HUES64 (cell line): ENCODE data around the gene PKHD1.
"Not testable (repeated sequence)": the region's sequence is repeated elsewhere in the genome, so short reads cannot be mapped to it uniquely, and the experiment has no call there.

ENCODE experiments used
- H3K27ac ChIP-seq: 2 replicates; pipeline ENCODE4 v1.7.0; 2013; ENCODE audit warnings: low read depth, low read length, inconsistent platforms
- H3K27me3 ChIP-seq: 2 replicates; pipeline ENCODE4 v1.6.1; 2013; ENCODE audit warnings: mild to moderate bottlenecking, low read length; ENCODE audit not compliant: insufficient read depth
- H3K36me3 ChIP-seq: 2 replicates; pipeline ENCODE4 v1.6.1; 2013; ENCODE audit warnings: mild to moderate bottlenecking, low read length; ENCODE audit not compliant: insufficient read depth
- H3K4me1 ChIP-seq: 2 replicates; pipeline ENCODE4 v1.6.1; 2013; ENCODE audit warnings: mild to moderate bottlenecking, low read length, moderate library complexity; ENCODE audit not compliant: insufficient read depth
- H3K4me3 ChIP-seq: 2 replicates; pipeline ENCODE4 v1.5.1; 2013; ENCODE audit warnings: mild to moderate bottlenecking, low read length, moderate library complexity
- H3K9ac ChIP-seq: 2 replicates; pipeline ENCODE4 v1.6.1; 2013; ENCODE audit warnings: mild to moderate bottlenecking, low read depth, low read length
- H3K9me3 ChIP-seq: 2 replicates; pipeline ENCODE4 v1.6.1; 2013; ENCODE audit warnings: low read depth, low read length; ENCODE audit not compliant: insufficient read depth
- WGBS: fragments of 150-250, 120-280 bp; methylation state at CpG from one replicate; pipeline ENCODE4 v1.1.7; 2013; ENCODE audit warnings: missing lambda C conversion rate; 5-methylcytosine and 5-hydroxymethylcytosine counted together

PKHD1 gene

DNA sequence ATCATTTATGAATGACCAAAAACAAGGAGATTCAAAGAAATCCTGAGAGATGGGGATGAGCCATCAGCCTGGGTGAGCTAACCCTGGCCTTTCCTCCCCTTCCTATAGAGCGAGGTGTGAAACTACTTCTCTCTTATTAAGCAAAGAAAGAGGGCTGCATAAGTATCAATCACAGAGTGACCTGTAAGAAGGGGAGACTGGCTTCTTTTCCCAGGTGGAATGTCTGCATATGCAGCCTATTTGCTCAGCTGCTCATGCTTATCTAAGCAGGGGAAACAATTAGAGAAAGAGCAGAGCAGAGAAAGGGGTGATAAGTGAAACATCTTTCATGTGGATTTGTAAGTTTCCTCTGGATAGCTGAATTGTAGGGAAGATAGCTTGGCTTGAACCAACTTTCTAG is 160.0 kb downstream of the PKHD1 start:
- no peaks in the 10 kb centered on the region for H3K36me3 ChIP-seq

DNA sequence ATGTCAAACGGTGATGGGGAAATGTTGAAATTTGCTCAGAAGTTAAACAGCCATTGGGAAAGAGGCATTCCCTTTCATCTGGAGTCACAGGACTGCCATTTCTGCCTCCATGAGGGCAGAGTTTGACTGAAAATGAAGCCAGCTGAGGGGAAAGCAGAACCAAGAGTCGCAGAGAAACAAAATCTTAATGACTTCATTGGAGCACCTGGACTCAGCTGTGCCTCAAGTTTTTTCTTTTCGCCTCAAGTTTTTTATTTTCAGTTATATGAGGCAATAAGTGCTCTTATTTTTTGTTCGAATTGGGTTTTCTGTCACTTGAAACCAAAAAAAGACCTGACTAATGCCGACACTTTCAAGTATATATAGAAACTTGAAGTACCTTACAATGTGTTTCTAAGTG is 161.3 kb downstream of the PKHD1 start:
- Histone ChIP-seq H3K9ac (no peak overlapping the region), H3K27me3 (no peaks in the 10 kb centered on the region), H3K27ac (no peak overlapping the region), H3K4me1 (no peaks in the 10 kb centered on the region), H3K9me3 (peaks cover 26% of the 10 kb centered on the region), H3K36me3 (no peaks in the 10 kb centered on the region), H3K4me3 (no peak overlapping the region)
- 99% methylated on average over 4 of the region's 5 CpGs for WGBS

More for the DNA sequence above, 160.0 kb downstream of the PKHD1 start:
- no peak overlapping the region for H3K27ac ChIP-seq
- H3K4me1 ChIP-seq, result no peaks in the 10 kb centered on the region
- no peaks in the 10 kb centered on the region for H3K27me3 ChIP-seq
- WGBS, result no CpG with 5 or more reads among the region's 1 CpG
- peaks cover 26% of the 10 kb centered on the region for H3K9me3 ChIP-seq
- no peak overlapping the region for H3K4me3 ChIP-seq
- no peak overlapping the region for H3K9ac ChIP-seq

DNA sequence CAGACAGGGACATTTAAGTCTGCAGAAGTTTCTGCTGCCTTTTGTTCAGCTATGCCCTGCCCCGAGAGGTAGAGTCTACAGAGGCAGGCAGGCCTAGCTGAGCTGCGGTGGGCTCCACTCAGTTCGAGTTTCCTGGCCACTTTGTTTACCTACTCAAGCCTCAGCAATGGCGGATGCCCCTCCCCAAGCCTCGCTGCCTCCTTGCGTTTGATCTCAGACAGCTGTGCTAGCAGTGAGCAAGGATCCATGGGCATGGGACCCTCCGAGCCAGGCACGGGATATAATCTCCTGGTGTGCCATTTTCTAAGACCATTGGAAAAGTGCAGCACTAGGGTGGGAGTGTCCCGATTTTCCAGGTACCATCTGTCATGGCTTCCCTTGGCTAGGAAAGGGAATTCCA is 164.9 kb downstream of the PKHD1 start:
- H3K36me3 ChIP-seq, H3K27me3 ChIP-seq, H3K4me3 ChIP-seq, H3K4me1 ChIP-seq, H3K27ac ChIP-seq, H3K9ac ChIP-seq: not testable (repeated sequence)
- H3K9me3 ChIP-seq, result peaks cover 26% of the 10 kb centered on the region
- 95% methylated on average over 9 of the region's 9 CpGs for WGBS

DNA sequence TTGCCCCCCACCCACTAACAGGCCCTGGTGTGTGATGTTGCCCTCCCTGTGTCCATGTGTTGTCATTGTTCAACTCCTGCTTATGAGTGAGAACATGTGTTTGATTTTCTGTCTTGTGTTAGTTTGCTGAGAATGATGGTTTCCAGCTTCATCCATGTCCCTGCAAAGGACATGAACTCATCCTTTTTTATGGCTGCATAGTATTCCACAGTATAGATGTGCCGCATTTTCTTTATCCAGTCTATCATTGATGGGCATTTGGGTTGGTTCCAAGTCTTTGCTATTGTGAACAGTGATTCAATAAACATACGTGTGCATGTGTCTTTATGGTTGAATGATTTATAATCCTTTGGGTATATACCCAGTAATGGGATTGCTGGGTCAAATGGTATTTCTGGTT is 169.1 kb downstream of the PKHD1 start:
- H3K36me3 ChIP-seq, H3K9me3 ChIP-seq: not testable (repeated sequence)
- 100% methylated on average over 2 of the region's 2 CpGs for WGBS

DNA sequence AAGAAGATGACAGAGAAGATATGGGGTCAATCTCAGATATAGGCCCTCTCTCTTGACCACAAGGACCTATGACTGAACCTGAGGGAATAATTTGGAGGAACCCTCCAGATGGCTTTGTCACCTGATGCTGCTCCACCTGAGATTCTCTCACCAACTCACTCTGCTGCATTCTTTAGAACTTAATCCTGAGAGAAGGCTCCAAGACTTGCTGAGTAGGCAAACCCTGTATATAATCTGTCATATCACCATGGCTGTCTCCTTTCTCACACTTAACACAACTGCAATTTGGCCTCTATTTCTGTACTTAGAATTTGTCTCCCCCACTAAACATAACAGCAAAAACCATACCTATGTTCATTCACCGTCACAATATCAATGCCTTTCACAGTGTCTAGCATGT is 172.3 kb downstream of the PKHD1 start:
- Histone ChIP-seq H3K27ac (no peak overlapping the region), H3K4me3 (no peak overlapping the region), H3K27me3 (no peaks in the 10 kb centered on the region), H3K9me3 (no peaks in the 10 kb centered on the region), H3K4me1 (no peaks in the 10 kb centered on the region), H3K36me3 (no peaks in the 10 kb centered on the region), H3K9ac (no peak overlapping the region)
- WGBS, result 93% methylated on average over 1 of the region's 1 CpG

More for the DNA sequence above, 169.1 kb downstream of the PKHD1 start:
- not testable (repeated sequence) for H3K9ac ChIP-seq, H3K27me3 ChIP-seq, H3K4me1 ChIP-seq, H3K4me3 ChIP-seq, H3K27ac ChIP-seq

DNA sequence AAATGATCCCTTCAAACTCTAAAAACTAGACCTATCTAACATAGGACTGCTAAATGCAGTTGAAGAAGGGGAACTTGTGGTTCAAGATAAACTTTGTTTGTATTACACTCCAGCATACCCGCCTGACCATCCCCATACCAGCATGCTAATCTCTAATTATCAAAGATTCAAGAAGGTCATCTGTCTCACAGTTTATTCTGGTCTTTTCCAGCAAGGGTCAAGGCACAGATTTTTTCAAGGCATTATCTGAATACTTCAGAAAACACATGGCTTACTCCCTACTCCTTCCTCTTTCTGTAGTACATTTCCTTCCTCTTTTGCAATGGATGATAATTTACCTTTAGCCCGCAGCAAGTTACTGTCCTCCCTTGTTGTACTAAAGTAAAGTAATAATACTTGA is 174.1 kb downstream of the PKHD1 start:
- Histone ChIP-seq H3K27me3 (no peaks in the 10 kb centered on the region), H3K4me1 (no peaks in the 10 kb centered on the region; the same call in 1 of the 2 replicates), H3K27ac (no peak overlapping the region), H3K4me3 (no peak overlapping the region), H3K36me3 (no peaks in the 10 kb centered on the region), H3K9me3 (no peaks in the 10 kb centered on the region), H3K9ac (no peak overlapping the region)
- WGBS, result 93% methylated on average over 1 of the region's 2 CpGs

DNA sequence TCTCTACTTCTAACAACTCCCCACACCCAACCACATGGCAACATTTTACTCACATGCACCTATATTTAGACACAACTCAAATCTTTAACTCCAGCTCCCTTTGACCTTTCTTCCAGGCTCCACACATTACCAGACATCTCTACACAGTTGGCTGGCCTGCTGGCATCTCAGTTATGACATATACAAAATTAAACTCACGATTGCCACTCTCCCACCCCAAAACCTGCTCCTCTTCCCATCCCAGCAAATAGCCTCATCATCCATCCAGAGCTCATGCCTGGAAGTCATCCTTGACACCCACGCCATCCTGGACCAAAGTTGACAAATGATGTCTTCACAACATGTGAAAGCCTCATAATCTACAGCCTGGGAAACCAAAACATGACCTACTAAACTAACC is 176.6 kb downstream of the PKHD1 start:
- Histone ChIP-seq H3K9me3 (no peaks in the 10 kb centered on the region), H3K27me3 (no peaks in the 10 kb centered on the region), H3K27ac (no peak overlapping the region), H3K4me1 (peaks cover 3% of the 10 kb centered on the region), H3K9ac (no peak overlapping the region), H3K36me3 (no peaks in the 10 kb centered on the region), H3K4me3 (no peak overlapping the region)
- 91% methylated on average over 2 of the region's 2 CpGs for WGBS

DNA sequence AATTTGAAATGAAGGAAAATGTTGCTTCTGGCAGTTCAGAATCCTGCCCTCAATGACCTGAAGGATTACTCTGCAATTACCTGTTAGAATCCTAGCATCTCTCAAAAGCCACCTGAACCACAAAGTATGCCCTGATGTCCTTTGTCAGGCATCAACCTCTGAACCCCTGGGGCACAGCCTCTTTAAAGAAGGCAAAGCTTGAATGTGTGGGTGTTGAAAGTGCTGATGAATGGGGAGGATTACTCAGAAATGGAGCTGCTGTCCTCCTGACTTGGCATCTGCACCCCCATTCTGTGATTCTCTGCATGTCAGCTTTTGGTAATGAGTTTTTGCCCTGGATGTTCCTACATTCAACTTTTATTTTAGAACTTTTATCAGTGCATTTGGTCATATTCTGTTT is 179.2 kb downstream of the PKHD1 start:
- H3K4me1 ChIP-seq, result peaks cover 3% of the 10 kb centered on the region
- no peak overlapping the region for H3K27ac ChIP-seq
- H3K36me3 ChIP-seq, result no peaks in the 10 kb centered on the region
- H3K27me3 ChIP-seq, result no peaks in the 10 kb centered on the region
- no peak overlapping the region for H3K9ac ChIP-seq
- H3K9me3 ChIP-seq, result no peaks in the 10 kb centered on the region
- no peak overlapping the region for H3K4me3 ChIP-seq

DNA sequence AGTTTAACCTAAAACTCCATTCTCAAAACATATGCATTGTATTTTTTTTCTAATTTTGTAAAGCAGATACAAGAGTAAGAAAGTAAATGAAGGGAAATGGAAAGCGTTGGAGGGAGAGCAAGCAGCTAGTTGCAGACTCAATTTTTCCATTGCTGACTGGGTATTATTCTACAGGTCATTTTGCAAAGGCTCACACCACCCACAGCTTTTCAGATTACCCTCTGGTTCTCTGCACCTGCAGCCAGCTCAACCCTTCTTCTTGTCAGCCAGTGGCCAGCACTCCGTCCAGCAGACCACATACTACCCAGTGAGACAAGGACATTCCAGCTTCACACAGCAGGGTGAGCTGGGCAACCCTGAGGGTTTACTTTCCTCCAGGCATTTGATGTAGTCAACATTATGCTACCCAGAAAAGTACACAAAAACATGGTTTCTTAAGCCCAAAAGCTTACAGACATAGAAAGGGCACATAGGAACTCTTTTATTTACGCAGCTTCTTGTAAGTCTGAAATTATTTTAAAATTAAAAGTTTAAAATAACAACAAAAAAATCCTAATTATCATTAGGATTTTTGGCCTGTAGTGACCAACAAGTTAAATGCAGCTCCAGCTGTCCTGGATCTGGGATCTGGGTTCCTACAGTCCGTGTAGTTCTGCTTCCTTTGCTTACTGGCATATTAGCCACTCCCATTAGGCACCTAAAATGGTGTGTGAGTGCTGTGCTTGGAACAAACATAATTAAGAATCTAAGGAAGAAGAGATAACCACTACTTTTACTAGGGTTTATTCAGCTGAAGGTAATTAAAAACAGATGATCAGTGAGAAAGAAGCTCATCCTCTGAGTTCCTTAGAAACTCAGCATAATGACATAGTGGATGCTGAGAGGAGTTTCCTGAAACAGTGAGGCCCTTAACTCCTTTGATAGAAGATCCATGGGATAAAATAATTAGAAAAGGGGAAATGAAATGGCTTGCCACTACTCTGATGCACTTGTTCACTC is 185.3 kb downstream of the PKHD1 start:
- Histone ChIP-seq H3K4me3 (no peak overlapping the region), H3K27me3 (no peaks in the 10 kb centered on the region), H3K27ac (no peak overlapping the region), H3K4me1 (no peaks in the 10 kb centered on the region), H3K9ac (no peak overlapping the region), H3K9me3 (no peaks in the 10 kb centered on the region), H3K36me3 (no peaks in the 10 kb centered on the region)
- WGBS, result 88% methylated on average over 3 of the region's 4 CpGs

DNA sequence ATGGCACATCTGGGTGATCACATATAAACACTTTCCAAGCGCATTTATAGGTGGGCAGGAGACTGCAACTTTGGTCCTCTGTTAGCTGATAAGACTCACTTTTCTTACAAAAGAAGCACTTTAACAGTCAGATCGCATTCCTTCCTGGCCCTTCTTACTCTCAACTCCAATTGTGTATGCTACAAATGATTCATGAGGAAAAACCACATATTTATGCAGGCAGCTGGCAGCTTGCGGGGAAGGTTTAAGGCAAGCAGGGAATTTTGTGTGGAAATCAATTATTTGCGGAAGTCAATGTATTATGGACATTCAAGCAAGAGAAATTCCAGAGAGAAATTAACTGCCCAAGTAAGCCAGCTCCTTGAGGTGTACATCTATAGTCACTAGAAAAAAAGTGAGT is 194.0 kb downstream of the PKHD1 start:
- no peak overlapping the region for H3K4me3 ChIP-seq
- H3K9ac ChIP-seq, result no peak overlapping the region
- WGBS, result 92% methylated on average over 4 of the region's 4 CpGs
- H3K27me3 ChIP-seq, result no peaks in the 10 kb centered on the region
- H3K36me3 ChIP-seq, result no peaks in the 10 kb centered on the region
- no peak overlapping the region for H3K27ac ChIP-seq
- H3K4me1 ChIP-seq, result no peaks in the 10 kb centered on the region
- no peaks in the 10 kb centered on the region for H3K9me3 ChIP-seq

DNA sequence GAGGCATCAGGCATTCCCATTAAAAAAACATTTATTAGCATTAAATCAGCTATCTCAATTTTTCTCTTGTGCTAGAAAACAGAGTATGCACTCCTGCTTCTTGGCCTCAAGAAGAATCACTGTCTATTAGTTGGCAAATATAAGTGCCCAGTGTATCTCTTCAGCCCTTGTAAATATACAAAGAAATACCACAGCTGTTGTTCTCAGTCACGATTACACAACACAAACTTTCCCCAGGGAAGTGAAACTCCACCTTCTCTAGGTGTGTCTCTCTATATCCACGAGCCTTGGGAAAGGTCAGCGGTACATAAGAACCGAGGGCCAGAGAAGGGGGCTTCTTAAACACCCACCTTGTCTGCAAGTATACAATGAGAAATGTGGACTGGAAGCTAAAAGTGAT is 194.7 kb downstream of the PKHD1 start:
- Histone ChIP-seq H3K36me3 (no peaks in the 10 kb centered on the region), H3K27ac (no peak overlapping the region), H3K27me3 (no peaks in the 10 kb centered on the region), H3K4me3 (no peak overlapping the region), H3K4me1 (no peaks in the 10 kb centered on the region), H3K9me3 (no peaks in the 10 kb centered on the region), H3K9ac (no peak overlapping the region)
- WGBS, result 93% methylated on average over 3 of the region's 4 CpGs
